AG04450 (cell line): ENCODE measurements around the gene FGF14. TPM values are rescaled to one million over a fixed set of nuclear protein-coding genes. Genes with fewer than 3 reads are reported as not detected.

Source experiments
- CTCF ChIA-PET: fragments of 300-600, 350-600 bp; formaldehyde crosslinking; extraction: SDS; loops from one replicate; lab custom pipeline; 2022; ENCODE audit warnings: antibody characterized with exemption, inconsistent platforms; lab: Charles Lee
- POLR2A ChIA-PET: fragments of 350-600 bp; formaldehyde crosslinking; extraction: SDS; loops from one replicate; lab custom pipeline; 2021; ENCODE audit warnings: antibody characterized with exemption, inconsistent platforms; lab: Yijun Ruan, JAX
- DNase-seq: peaks from one replicate; pipeline ENCODE4 v3.0.0-alpha.2; 2011; ENCODE audit warnings: low read depth, low spot score
- H3K27ac ChIP-seq: one replicate; pipeline ENCODE4 v1.5.1; 2012; ENCODE audit warnings: low read depth, low read length, control low read depth
- H3K27me3 ChIP-seq: one replicate; pipeline ENCODE4 v1.6.0; 2012; ENCODE audit warnings: low read length; ENCODE audit not compliant: control insufficient read depth, insufficient read depth
- H3K4me3 ChIP-seq: 2 replicates; pipeline ENCODE4 v1.5.1; 2011; ENCODE audit warnings: mild to moderate bottlenecking, low read depth, low read length, control low read depth
- H3K9me3 ChIP-seq: 2 replicates; pipeline ENCODE4 v1.5.1; 2012; ENCODE audit warnings: low read length; ENCODE audit not compliant: control insufficient read depth, insufficient read depth
- CTCF ChIP-seq: IDR thresholded peaks from 2 replicates; pipeline ENCODE4 v1.5.1; 2011; ENCODE audit warnings: low read depth, low read length, control low read depth, inconsistent platforms
- polyA plus RNA-seq: library from polyadenylated mRNA; depleted of rRNA; stranded (reverse); fragments of >200 nt; gene quantifications from 2 replicates; pipeline ENCODE4 v1.2.3, GENCODE V29; 2011

FGF14 gene
- polyA plus RNA-seq, 1 experiment = 0.01 TPM

- H3K9me3 ChIP-seq = no peaks in the 10 kb centered on the region
Observed at GRCh38 chr13:101828119-101828518, 573.7 kb downstream of the FGF14 start.

GRCh38 chr13:101817898-101818297 is 584.0 kb downstream of the FGF14 start:
- TF ChIP-seq CTCF = no peak
- Histone ChIP-seq H3K27ac (no peak overlapping the region), H3K4me3 (no peak overlapping the region), H3K9me3 (no peaks in the 10 kb centered on the region; the same call in 1 of the 2 replicates), H3K27me3 (no peaks in the 10 kb centered on the region)
- ChIA-PET CTCF (interaction anchor here (0.9 kb wide), 1 partner anchor 690 kb away, joined by 3 read pairs; no protein-coding TSS in a partner anchor), POLR2A (no interaction called here)
- DNase-seq = no peak

More at GRCh38 chr13:101828119-101828518, 573.7 kb downstream of the FGF14 start:
- no peak for DNase-seq
- CTCF ChIA-PET = no interaction called here
- H3K27ac ChIP-seq = no peak overlapping the region
- H3K4me3 ChIP-seq = no peak overlapping the region
- no peak for TF ChIP-seq CTCF
- POLR2A ChIA-PET = no interaction called here
- H3K27me3 ChIP-seq = no peaks in the 10 kb centered on the region

- H3K9me3 ChIP-seq = no peaks in the 10 kb centered on the region; the same call in 1 of the 2 replicates
- ChIA-PET CTCF (no interaction called here), POLR2A (no interaction called here)
- no peak for TF ChIP-seq CTCF
- H3K27me3 ChIP-seq = no peaks in the 10 kb centered on the region
- H3K4me3 ChIP-seq = no peak overlapping the region
- DNase-seq = no peak
- H3K27ac ChIP-seq = no peak overlapping the region
Observed at GRCh38 chr13:101811881-101812280, 590.0 kb downstream of the FGF14 start.

- no peak for DNase-seq
- no peaks in the 10 kb centered on the region for H3K27me3 ChIP-seq
- H3K9me3 ChIP-seq = no peaks in the 10 kb centered on the region; the same call in 1 of the 2 replicates
- TF ChIP-seq CTCF = no peak
- ChIA-PET CTCF (no interaction called here), POLR2A (no interaction called here)
- H3K4me3 ChIP-seq = no peak overlapping the region
- no peak overlapping the region for H3K27ac ChIP-seq
Observed at GRCh38 chr13:101811284-101811839, 590.5 kb downstream of the FGF14 start.

- no peak for TF ChIP-seq CTCF
- Histone ChIP-seq H3K27ac (no peak overlapping the region), H3K4me3 (no peak overlapping the region), H3K9me3 (no peaks in the 10 kb centered on the region), H3K27me3 (no peaks in the 10 kb centered on the region)
- no peak for DNase-seq
- POLR2A ChIA-PET = no interaction called here
- CTCF ChIA-PET = no interaction called here
Observed at GRCh38 chr13:101799196-101799595, 602.7 kb downstream of the FGF14 start.
